ENCODE results near the gene GAL3ST1.
A peak's percentile ranks its signal among the peaks of the same experiment; 100 is the strongest.
"Not testable (repeated sequence)": the region's sequence is repeated elsewhere in the genome, so short reads cannot be mapped to it uniquely, and the experiment has no call there.

GAL3ST1 gene

GRCh38 chr22:30592360-30592713 is 17.9 kb upstream of the GAL3ST1 start:
- Histone ChIP-seq H3K27me3 (ENCODE audit: control insufficient read depth in 1 of 2, insufficient read depth in 1 of 2, low read length in 2 of 2) (peaks cover 5 to 15% of the 10 kb centered on the region in 2 experiments), H3K79me1 (replicated peaks; ENCODE audit: low read length, poor library complexity, severe bottlenecking) (peaks cover 21% of the 10 kb centered on the region), H3K4me3 (ENCODE audit: insufficient read depth in 1 of 2, low read depth in 1 of 2, low read length in 2 of 2) (peak overlapping the region in 1 of 2 experiments; percentile 99), H3K36me3 (ENCODE audit: control insufficient read depth in 1 of 2, insufficient read depth in 2 of 2, low read depth in 1 of 2, low read length in 2 of 2) (peaks cover 20 to 21% of the 10 kb centered on the region in 2 experiments), H3K4me2 (ENCODE audit: low read length, poor library complexity, severe bottlenecking) (peak overlapping the region; percentile 82), H3K9ac (ENCODE audit: low read length) (peak overlapping the region; percentile 99)
- not testable (repeated sequence) for H3K4ac ChIP-seq (ENCODE audit: low read depth in 1 of 2, low read length in 2 of 2); H3K4me1 ChIP-seq (ENCODE audit: control insufficient read depth, insufficient read depth, low read depth, low read length); H2BK5ac ChIP-seq (ENCODE audit: low read depth, low read length, poor library complexity, severe bottlenecking); H3K18ac ChIP-seq (ENCODE audit: low read depth in 1 of 2, low read length in 2 of 2); H3K23ac ChIP-seq (ENCODE audit: low read length in 2 of 2); H2BK15ac ChIP-seq (ENCODE audit: low read depth, poor library complexity, severe bottlenecking); H2BK120ac ChIP-seq (ENCODE audit: low read depth, low read length); H3K27ac ChIP-seq (ENCODE audit: low read length, poor library complexity, severe bottlenecking); H2BK12ac ChIP-seq (ENCODE audit: low read length in 2 of 2); H4K91ac ChIP-seq (ENCODE audit: low read length); H2AK5ac ChIP-seq (ENCODE audit: low read length, severe bottlenecking); H3K14ac ChIP-seq (ENCODE audit: low read length in 2 of 2); H3K9me3 ChIP-seq (ENCODE audit: control insufficient read depth, low read length); DNase-seq; H4K8ac ChIP-seq (ENCODE audit: low read length); H2AFZ ChIP-seq (ENCODE audit: low read depth, low read length)
- 54% methylated on average over 18 of the region's 18 CpGs for whole genome bisulfite sequencing

DNA sequence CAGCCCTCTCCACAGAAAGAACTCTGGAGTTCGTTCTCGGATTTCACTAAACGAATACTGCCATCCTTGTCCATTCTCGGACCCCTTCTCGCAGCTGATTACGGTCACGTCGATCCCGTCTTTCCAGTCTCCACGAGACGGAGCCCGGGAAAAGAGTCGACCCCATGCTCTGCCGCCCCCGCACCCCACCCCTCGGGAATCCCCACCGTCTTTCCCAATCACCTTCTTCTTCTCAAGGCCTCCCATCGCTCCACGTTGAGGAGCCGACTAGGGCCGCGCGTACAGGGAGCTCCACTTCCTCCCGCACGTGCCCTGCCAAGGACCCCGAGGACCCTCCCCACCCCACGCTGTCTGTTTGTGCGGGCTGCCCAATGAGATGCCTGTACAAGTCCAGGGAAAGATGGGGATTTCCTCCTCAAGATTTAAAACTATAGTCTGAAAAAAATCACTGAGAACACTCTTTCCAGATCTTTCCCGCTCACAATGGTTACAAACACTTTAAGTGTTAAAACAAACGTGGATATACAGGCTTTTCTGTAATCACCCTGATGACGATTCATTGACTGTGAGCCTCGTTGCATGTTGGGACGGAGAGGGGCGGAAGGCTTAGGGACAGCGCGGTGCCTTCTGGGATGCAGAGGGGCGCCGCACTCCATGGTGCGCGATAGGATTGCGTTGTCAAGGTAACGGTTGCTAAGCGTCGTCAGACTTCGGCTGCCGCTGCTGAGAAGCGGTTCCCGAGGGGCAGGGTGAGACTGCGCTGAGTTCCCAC is 17.3 kb upstream of the GAL3ST1 start, which contains the start of gene PES1:
Gene PES1, minus strand, starts transcription at position 323 of the 772 bp plus-strand sequence. Its CDS starts 77 bp downstream, at position 246.
- Histone ChIP-seq H3K4ac (ENCODE audit: low read depth in 1 of 2, low read length in 2 of 2) (peak within 1 kb of the TSS in 1 of 2 experiments; percentile 22), H3K79me1 (replicated peaks; ENCODE audit: low read length, poor library complexity, severe bottlenecking) (peaks cover 25% of the 10 kb centered on the region), H3K9ac (ENCODE audit: low read length) (peak within 1 kb of the TSS; percentile 99), H2BK12ac (ENCODE audit: low read length in 2 of 2) (no peak within 1 kb of the TSS), H3K9me3 (ENCODE audit: control insufficient read depth, low read length) (no peaks in the 10 kb centered on the region), H3K23ac (ENCODE audit: low read length in 2 of 2) (no peak within 1 kb of the TSS), H2BK5ac (ENCODE audit: low read depth, low read length, poor library complexity, severe bottlenecking) (no peak within 1 kb of the TSS), H3K4me1 (ENCODE audit: control insufficient read depth, insufficient read depth, low read depth, low read length) (peaks cover 1% of the 10 kb centered on the region), H4K8ac (ENCODE audit: low read length) (no peak within 1 kb of the TSS), H3K18ac (ENCODE audit: low read depth in 1 of 2, low read length in 2 of 2) (peak within 1 kb of the TSS in 1 of 2 experiments; percentile 17), H2AFZ (ENCODE audit: low read depth, low read length) (no peak within 1 kb of the TSS), H3K36me3 (ENCODE audit: control insufficient read depth in 1 of 2, insufficient read depth in 2 of 2, low read depth in 1 of 2, low read length in 2 of 2) (peaks cover 25 to 27% of the 10 kb centered on the region in 2 experiments), H2AK5ac (ENCODE audit: low read length, severe bottlenecking) (no peak within 1 kb of the TSS), H3K4me3 (ENCODE audit: insufficient read depth in 1 of 2, low read depth in 1 of 2, low read length in 2 of 2) (peak within 1 kb of the TSS; percentile 63 to 99), H3K4me2 (ENCODE audit: low read length, poor library complexity, severe bottlenecking) (peak within 1 kb of the TSS; percentile 82), H2BK15ac (ENCODE audit: low read depth, poor library complexity, severe bottlenecking) (no peak within 1 kb of the TSS), H3K27me3 (ENCODE audit: control insufficient read depth in 1 of 2, insufficient read depth in 1 of 2, low read length in 2 of 2) (peaks cover 5 to 15% of the 10 kb centered on the region in 2 experiments), H2BK120ac (ENCODE audit: low read depth, low read length) (no peak within 1 kb of the TSS), H3K14ac (ENCODE audit: low read length in 2 of 2) (peak within 1 kb of the TSS in 1 of 2 experiments; percentile 36), H4K91ac (ENCODE audit: low read length) (no peak within 1 kb of the TSS), H3K27ac (ENCODE audit: low read length, poor library complexity, severe bottlenecking) (peak within 1 kb of the TSS; percentile 82)
- peak; percentile 99 for DNase-seq
- WGBS: under 1% methylated on average over 48 of the region's 49 CpGs

DNA sequence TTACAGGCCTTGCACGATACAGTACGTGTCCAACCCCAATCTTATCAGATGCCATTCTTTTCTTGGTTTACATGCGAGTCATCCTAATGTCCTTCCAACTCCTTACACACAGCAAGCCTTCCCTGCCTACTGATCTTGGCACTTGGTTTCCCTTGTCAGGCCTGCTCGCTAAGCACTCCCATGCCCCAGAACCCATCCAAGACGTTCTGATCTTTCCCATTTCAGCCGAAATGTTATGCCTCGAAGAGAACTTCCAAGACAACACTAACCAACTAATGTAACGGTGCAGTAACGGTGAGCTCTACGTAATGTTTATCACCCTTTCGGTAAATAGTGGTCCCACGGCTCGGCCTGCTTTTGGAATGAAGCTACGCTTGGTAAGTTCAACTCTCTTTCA is 16.7 kb upstream of the GAL3ST1 start:
- Histone ChIP-seq H3K14ac (ENCODE audit: low read length in 2 of 2) (peak overlapping the region in 1 of 2 experiments; percentile 36), H2AK5ac (ENCODE audit: low read length, severe bottlenecking) (no peak overlapping the region), H3K4me2 (ENCODE audit: low read length, poor library complexity, severe bottlenecking) (peak overlapping the region; percentile 67), H3K23ac (ENCODE audit: low read length in 2 of 2) (no peak overlapping the region), H2BK5ac (ENCODE audit: low read depth, low read length, poor library complexity, severe bottlenecking) (no peak overlapping the region), H3K4me1 (ENCODE audit: control insufficient read depth, insufficient read depth, low read depth, low read length) (peaks cover 1% of the 10 kb centered on the region), H3K79me1 (replicated peaks; ENCODE audit: low read length, poor library complexity, severe bottlenecking) (peaks cover 30% of the 10 kb centered on the region), H2BK120ac (ENCODE audit: low read depth, low read length) (no peak overlapping the region), H4K8ac (ENCODE audit: low read length) (no peak overlapping the region), H2AFZ (ENCODE audit: low read depth, low read length) (no peak overlapping the region), H2BK12ac (ENCODE audit: low read length in 2 of 2) (no peak overlapping the region), H3K36me3 (ENCODE audit: control insufficient read depth in 1 of 2, insufficient read depth in 2 of 2, low read depth in 1 of 2, low read length in 2 of 2) (peaks cover 31 to 33% of the 10 kb centered on the region in 2 experiments), H3K18ac (ENCODE audit: low read depth in 1 of 2, low read length in 2 of 2) (peak overlapping the region in 1 of 2 experiments; percentile 17), H3K9me3 (ENCODE audit: control insufficient read depth, low read length) (no peaks in the 10 kb centered on the region), H3K9ac (ENCODE audit: low read length) (peak overlapping the region; percentile 99), H4K91ac (ENCODE audit: low read length) (no peak overlapping the region), H3K4ac (ENCODE audit: low read depth in 1 of 2, low read length in 2 of 2) (peak overlapping the region in 1 of 2 experiments; percentile 22), H2BK15ac (ENCODE audit: low read depth, poor library complexity, severe bottlenecking) (no peak overlapping the region), H3K27ac (ENCODE audit: low read length, poor library complexity, severe bottlenecking) (no peak overlapping the region), H3K4me3 (ENCODE audit: insufficient read depth in 1 of 2, low read depth in 1 of 2, low read length in 2 of 2) (peak overlapping the region; percentile 63 to 99), H3K27me3 (ENCODE audit: control insufficient read depth in 1 of 2, insufficient read depth in 1 of 2, low read length in 2 of 2) (peaks cover 5 to 15% of the 10 kb centered on the region in 2 experiments)
- 7% methylated on average over 14 of the region's 14 CpGs for WGBS
- peak; percentile 57 for DNase-seq

GRCh38 chr22:30586414-30586813 is 11.9 kb upstream of the GAL3ST1 start:
- Histone ChIP-seq H3K79me1 (replicated peaks; ENCODE audit: low read length, poor library complexity, severe bottlenecking) (peaks cover 69% of the 10 kb centered on the region), H3K23ac (ENCODE audit: low read length in 2 of 2) (no peak overlapping the region), H2BK12ac (ENCODE audit: low read length in 2 of 2) (no peak overlapping the region), H3K18ac (ENCODE audit: low read depth in 1 of 2, low read length in 2 of 2) (no peak overlapping the region), H2BK5ac (ENCODE audit: low read depth, low read length, poor library complexity, severe bottlenecking) (no peak overlapping the region), H3K14ac (ENCODE audit: low read length in 2 of 2) (no peak overlapping the region), H3K4me2 (ENCODE audit: low read length, poor library complexity, severe bottlenecking) (no peak overlapping the region), H3K36me3 (ENCODE audit: control insufficient read depth in 1 of 2, insufficient read depth in 2 of 2, low read depth in 1 of 2, low read length in 2 of 2) (peaks cover 78 to 79% of the 10 kb centered on the region in 2 experiments), H3K27me3 (ENCODE audit: control insufficient read depth in 1 of 2, insufficient read depth in 1 of 2, low read length in 2 of 2) (no peaks in the 10 kb centered on the region), H2AFZ (ENCODE audit: low read depth, low read length) (no peak overlapping the region), H3K4ac (ENCODE audit: low read depth in 1 of 2, low read length in 2 of 2) (no peak overlapping the region), H3K4me3 (ENCODE audit: insufficient read depth in 1 of 2, low read depth in 1 of 2, low read length in 2 of 2) (no peak overlapping the region), H4K91ac (ENCODE audit: low read length) (no peak overlapping the region), H3K9me3 (ENCODE audit: control insufficient read depth, low read length) (no peaks in the 10 kb centered on the region), H2BK120ac (ENCODE audit: low read depth, low read length) (no peak overlapping the region), H2BK15ac (ENCODE audit: low read depth, poor library complexity, severe bottlenecking) (no peak overlapping the region), H3K4me1 (ENCODE audit: control insufficient read depth, insufficient read depth, low read depth, low read length) (peaks cover 1% of the 10 kb centered on the region), H3K27ac (ENCODE audit: low read length, poor library complexity, severe bottlenecking) (no peak overlapping the region), H4K8ac (ENCODE audit: low read length) (no peak overlapping the region), H3K9ac (ENCODE audit: low read length) (peak overlapping the region; percentile 53), H2AK5ac (ENCODE audit: low read length, severe bottlenecking) (no peak overlapping the region)
- 98% methylated on average over 8 of the region's 8 CpGs for WGBS
- DNase-seq: no peak

Data from mesenchymal stem cell (in vitro differentiated cells and primary cell).